Measurements from ENCODE around the gene ABTB2.

Gene ABTB2

DNA sequence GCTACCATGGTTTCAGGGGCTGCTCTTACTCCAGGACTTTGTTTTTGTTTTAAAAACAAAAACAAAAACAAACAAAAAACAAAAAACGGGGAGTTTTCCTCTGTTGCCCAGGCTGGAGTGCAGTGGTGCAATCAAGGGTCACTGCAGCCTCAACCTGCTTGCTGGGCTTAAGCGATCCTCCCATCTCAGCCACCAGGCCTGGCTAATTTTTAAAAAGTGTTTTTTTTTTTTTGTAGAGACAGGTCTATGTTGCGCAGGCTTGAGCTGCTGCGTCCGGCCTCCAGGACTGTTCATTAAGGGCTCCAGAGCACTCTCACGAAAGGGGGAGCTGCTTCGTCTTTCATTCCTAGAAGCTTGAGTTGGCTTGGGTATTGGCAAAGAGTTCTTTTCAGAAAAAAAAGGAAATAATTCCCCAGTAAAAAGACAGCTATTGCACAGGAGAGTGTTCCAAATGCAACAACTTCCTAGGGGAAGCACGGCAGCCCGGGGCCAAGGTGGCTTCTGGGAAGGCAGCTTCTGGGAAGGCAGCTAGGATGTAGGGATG, 173.9 kb downstream of the ABTB2 start:
- DNase-seq, result no peak

- DNase-seq, result no peak
Observed at GRCh38 chr11:34182921-34183685, 174.7 kb downstream of the ABTB2 start.

- DNase-seq, result no peak
Observed at GRCh38 chr11:34182425-34182824, 175.4 kb downstream of the ABTB2 start.

GRCh38 chr11:34181856-34182405, 175.9 kb downstream of the ABTB2 start:
- DNase-seq, result no peak

DNA sequence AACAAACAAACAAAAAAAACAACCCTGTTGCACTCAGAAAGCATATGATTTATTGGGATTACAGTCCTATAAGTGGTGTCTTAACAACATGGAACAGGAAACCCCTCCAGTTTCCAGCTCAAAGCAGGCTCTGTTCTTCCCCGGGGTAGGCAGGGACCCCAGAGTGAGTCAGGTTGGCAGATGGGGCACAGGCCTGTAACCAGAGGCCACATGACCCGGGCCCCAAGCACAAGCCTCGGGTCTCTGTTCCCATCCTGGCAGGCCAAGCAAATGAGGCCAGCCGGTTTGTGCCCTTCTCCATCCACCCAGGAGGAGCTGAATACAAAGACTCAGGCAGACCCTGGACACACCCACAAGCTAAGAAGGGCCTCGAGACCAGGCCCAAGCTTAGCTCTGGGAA, 176.6 kb downstream of the ABTB2 start:
- DNase-seq, result no peak

DNA sequence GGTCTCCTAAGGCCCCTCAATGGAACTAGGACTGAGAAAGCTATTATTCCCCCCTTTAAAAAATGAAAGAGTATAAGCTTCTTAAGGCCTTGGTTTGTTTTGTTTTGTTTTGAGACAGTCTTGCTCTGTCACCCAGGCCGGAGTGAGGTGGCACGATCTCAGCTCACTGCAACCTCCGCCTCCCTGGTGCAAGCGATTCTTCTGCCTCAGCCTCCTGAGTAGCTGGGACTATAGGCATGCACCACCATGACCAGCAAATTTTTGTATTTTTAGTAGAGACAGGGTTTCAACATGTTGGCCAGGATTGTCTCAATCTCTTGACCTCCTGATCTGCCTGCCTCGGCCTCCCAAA, 177.0 kb downstream of the ABTB2 start:
- peak in 1 of 2 donors; percentile 32 for DNase-seq

DNA sequence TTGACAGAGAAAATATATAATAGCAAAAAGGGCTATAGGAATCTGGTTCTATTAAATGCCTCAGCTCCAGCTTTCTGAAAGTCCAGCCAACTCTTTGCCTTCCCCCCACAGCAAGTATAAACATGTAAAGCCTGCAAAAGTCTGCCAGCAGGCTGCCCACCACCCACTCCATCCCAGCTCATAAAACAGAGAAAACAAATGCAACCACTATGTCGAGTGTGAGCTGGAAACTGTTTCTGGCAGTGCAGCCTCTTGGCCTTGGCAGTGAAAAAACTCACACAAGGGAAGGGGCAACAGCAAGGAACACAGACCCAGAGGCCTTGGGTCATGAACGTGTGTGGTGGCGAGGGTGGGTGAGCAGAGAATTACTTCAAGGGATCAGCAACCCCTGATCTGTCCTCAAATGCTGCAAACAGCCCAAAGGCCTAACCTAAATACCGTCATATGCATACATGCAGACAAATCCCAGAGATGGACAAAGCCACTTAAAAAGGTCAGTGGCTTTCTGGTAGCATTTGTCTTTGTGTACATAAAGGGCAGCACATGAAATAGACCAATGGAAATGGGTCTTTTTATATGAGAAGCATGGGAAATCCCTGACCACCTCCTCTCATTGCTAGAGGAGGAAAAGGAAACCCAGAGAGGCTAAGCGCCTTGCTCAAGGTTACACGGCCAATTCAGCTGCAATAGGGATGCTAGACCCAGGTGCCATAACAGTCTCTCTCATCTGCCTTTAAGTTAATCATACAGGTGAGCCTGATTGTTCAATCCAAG, 177.6 kb downstream of the ABTB2 start:
- no peak for DNase-seq

- no peak for DNase-seq
Observed at GRCh38 chr11:34179026-34179675, 178.7 kb downstream of the ABTB2 start.

DNA sequence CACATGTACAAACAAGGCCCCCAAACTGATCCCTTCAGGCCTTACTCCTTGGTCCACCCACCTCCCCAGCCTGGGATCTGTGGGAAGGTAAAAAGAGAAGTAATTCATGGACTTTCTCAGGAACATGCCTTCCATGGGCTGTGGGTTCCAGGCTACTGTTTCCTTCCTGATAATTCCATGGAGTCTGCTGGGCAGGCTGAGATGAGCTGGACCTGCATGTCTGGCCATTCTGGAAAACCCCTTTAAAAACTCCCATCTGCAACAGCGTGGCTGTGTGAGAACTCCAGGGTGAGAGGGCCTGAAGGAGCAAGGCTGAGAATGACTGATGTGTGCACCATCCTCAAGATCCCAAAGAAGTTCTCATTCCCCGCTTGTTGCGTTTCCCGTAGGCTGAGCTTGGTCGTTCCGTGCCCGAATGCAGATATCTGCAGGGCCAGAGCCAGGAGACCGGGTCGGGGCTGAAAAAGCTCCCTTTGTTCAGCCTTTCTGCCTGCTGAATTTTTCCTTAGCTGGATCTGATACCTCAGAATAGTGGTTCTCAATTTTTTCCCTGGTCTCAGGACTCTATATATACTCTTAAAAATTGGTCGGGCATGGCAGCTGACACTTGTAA, 179.5 kb downstream of the ABTB2 start:
- DNase-seq, result no peak

DNA sequence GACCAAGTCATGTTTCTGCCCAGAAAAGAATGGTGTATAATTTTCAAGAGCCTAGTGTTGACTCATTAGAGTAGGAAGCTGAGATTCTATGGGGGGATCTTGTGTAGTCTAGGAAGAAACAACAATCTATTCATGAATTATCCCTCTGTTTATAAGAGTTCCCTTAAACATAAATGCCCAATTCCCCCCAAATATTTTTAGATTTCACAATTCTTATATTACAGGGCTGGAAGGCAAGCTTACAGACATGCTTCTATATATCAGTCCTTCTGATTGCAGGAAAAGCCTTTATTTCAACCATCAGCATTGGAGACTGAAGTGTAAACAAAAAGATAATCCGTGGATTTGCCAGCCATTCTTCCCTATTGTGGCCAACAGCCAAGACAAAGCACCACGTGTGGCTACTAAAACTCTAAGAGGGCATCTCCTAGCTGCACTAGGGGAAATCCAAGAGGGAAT, 181.0 kb downstream of the ABTB2 start:
- no peak for DNase-seq

DNA sequence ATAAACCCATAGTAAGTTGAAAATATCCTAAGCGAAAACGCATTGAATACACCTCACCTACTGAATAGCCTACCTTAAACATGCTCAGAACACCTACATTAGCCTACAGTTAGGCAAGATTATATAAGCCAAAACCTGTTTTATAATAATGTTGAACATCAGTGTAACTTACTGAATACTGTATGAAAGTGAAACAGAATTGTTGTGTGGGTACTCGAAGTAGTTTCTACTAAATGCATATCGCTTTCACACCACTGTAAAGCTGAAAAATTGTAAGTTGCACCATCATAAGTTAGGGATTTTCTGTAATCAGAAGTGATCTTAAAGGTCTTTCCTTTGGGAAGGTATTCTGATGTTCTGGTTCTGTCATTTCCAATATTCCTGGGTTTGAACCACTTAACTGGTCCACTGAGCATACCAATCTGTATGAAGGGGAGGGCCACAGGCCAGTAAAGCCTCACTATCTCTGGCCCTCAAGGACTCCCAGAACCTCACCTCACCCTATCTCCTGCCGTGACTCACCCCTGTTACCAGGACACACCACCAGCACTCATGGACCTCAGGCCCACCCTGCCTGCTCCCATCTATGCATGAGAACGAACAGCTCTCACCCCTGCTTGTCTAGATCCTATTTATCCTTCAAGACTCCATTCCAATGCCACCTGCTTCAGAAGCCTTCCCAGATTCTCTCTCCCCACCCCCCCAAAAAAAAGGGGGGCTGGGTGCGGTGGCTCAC, 182.4 kb downstream of the ABTB2 start:
- DNase-seq, result no peak

DNA sequence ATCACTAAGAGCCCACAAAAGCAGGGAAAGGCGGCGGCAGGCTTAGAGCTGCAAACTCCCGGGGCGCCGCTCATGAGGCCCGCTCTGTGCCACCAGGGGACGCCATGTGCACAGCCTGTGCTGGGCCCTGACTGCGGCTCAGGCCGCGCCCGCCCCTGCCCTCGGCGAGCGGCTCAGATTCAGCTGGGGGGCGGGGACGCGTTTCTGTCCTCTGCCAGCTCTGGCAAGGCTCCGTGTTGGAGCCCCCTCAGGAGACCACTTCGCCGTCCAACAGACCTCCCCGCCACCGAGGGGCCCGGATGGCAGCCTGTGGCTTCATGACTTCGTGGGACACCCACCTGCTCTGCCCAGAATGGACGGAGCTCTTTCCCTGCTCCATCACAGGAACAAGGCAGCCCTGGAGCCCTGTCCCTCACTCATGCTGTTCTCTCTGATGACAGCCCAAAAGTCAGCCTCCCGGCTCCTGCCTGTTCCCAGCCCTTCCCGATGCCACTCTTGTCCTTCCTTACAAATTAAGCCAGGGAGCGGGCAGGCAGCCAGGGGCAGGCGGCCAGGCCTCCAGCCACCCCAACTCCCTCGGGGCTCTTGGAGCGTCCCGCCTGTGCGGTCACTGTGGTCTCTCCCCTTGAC, 183.3 kb downstream of the ABTB2 start:
- DNase-seq, result peak; percentile 68 to 79

DNA sequence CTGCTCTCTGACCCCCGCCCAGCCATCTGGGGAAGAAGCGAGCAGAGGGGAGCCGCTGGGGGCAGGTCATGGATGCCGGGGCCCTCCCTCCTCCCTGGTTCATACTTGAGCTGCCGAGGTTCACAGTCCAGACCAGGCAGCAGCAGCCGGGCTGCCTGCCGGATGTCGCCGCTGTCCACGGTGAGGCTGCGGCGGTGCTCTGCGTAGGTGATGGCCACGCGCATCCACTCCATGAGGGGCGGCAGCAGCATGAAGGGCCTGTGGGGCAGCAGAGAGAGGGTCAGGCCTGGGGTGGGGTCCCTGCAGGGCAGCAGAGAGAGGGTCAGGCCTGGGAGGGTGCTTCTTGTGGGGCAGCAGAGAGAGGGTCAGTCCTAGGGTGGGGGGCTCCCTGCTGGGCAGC, 184.8 kb downstream of the ABTB2 start:
- DNase-seq, result no peak

GRCh38 chr11:34169686-34170085, 188.1 kb downstream of the ABTB2 start:
- no peak for DNase-seq

DNA sequence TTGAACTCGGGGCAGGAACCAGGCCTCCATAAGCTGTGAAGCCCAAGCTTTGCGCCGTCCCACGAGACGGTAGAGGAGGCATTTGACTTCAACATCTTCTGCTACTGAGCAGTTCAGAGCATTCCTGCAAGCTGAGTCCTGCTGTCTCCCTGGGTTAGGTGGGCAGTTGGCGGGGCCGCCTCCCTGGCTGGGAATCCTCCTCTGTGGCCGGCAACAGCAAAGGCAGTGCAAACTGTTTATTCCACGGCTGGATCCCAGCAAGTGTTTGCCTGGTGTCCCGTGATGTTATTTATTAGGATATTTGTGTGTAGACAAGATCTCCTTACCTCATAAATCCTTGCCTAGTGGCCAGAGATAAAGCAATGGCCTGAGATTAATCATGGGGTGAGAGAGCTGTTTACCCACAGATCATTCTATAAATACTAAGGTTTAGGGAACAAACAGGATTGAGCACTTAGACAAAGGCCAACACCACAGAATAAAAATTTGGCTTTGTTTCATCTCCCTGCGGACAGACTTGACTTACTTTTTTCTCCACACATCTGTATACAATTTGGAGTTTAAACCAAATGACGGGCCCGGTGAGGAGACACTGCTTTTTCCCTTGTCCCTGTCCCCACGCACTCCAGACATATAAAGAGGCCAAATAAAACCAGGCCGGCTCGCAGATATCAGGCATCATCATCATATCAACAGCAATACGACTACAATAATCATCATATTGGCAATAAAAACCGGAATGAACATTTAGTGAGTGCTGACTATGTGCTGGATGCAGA, 189.0 kb downstream of the ABTB2 start:
- no peak for DNase-seq

DNA sequence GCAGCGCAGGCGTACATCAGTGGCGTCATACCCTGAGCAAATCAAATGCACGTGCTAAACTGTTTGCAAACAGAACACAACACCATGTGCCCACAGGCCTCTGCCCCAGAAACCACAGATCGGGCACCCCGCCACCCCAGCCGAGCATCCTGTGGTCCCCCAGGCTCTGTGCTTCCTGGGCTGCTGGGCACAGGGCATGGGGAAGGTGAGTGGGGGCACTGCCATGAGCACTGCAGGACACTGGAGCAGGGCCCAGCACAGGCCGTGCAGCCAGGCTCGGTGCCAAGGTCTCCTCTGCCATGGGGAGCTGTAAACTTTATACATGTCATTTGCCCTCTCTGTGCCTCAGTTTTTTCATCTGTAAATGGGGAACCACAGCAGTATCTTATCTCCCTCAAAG, 189.8 kb downstream of the ABTB2 start:
- no peak for DNase-seq

DNA sequence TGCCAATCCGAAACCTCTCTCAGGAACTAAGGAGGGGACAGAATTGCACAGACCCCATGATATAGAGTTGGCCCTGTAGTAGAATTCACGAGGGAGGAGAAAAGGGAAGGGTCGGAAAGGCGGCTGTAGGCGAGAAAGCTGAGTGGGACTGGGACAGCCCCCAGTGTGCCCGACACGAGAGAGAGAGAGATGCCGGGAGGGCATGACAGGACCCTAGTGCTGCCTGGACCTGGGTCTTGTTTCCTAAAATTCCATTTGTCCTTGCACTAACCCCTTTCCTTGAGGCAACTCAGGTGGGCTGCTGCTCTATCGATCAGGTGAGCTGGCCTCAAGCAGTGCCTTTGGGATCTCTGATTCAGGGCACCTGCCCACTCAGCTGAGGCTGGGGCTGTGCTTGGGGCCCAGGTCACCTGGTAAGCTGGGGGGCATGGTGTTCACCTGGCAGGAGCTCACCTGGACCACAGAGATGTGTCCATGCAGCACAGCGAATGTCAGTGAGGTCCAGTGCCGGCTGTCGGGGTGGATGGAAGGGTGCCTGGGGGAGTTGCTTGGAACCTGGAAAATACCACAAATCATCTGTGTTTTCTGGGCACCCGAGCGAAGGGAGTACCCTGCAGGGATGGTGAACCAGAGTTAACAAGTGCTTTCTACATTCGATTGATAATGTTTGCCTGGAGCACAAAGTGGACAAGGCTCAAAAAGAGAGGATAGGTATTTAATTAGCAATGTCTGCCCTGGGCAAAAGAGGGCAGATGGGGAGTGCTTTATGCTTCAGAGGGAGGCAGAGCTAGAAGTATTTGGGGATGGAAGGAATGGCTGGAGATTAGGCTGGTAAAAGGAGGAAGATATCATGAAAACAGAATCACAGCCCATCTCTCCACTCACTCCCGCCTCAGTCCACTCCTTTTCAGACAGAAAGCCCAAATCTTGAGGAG, 190.7 kb downstream of the ABTB2 start:
- no peak for DNase-seq

DNA sequence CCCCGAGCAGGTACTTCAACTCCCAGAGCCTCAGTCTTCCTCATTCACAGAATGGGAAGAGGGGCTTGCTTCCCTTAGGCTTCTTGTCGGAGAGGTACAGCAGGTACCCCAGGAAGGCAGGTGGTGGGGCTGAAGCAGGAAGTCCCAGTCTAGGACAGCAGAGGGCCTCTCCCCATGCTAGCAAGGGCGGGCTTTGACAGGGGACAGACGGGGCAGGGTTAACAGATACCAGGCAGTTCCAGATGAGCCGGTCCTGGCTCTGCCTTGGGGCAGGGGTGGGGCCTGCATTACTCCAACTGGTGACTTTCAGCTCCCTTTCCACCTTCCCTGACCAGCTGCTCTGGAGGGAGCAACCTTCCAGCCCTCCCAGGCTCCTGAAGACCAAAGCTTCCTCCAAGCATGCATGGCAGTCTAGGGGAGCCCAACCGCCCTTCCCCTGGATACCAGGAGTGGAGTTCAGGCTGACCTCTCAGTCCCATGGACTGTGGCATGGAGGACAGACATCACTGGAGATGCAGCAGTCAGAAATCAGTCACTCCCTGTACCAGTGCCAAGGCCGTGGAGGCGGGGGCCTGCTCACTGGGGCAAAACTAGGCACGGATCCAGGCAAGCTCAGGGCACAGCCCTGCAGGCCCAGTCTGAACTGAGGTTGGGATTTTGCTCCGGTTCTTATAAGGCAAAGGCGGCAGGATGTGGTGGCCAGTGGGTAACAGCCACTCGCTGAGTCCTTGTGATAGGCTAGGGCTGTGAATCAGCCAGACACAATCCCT, 191.8 kb downstream of the ABTB2 start:
- DNase-seq, result no peak

DNA sequence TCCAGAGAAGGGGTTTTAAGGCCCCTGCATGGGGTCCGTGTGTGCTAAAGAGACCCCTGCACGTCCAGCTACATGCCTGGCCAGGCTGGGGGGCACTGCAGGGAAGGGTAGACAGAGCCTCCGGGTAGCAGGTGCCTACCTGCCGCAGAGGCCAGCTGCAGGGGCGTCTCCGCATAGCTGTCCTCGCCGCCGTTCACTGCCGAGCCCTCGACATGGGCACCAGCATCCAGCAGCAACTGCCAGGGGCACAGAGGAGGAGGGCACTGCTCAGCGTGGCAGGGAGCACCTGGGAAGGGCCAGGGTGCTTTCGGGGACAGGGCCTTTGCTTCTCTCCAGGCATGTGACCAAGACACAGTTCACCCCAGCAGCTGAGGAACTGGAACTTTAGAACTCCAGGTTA, 192.7 kb downstream of the ABTB2 start:
- DNase-seq, result no peak

Measured in inflammatory macrophage (primary cell).